GM21619 (cell line): Measurements from ENCODE around the gene PLA2G15.

Source experiments
- ATAC-seq: cut with Tn5 transposase; IDR thresholded peaks from one replicate; pipeline ENCODE4 v1.9.1; 2021; ENCODE audit not compliant: unreplicated experiment

PLA2G15 gene

GRCh38 chr16:68244903-68245853 is at the start of gene PLA2G15:
Gene PLA2G15 (plus strand): TSS chr16:68245373. CDS start chr16:68245427, 54 bp downstream.
- ATAC-seq, result peak; percentile 70

- no peak for ATAC-seq
These were observed 47.9 kb upstream of the PLA2G15 start for GRCh38 chr16:68197250-68197649.

- ATAC-seq, result no peak
These were observed 44.9 kb upstream of the PLA2G15 start for GRCh38 chr16:68200088-68200783.

GRCh38 chr16:68202091-68202519 is 43.1 kb upstream of the PLA2G15 start:
- no peak for ATAC-seq

- no peak for ATAC-seq
These were observed 38.9 kb upstream of the PLA2G15 start for GRCh38 chr16:68206245-68206644.

- ATAC-seq, result no peak
These were observed 30.4 kb upstream of the PLA2G15 start for GRCh38 chr16:68214726-68215125.

GRCh38 chr16:68215302-68215701 is 29.9 kb upstream of the PLA2G15 start:
- ATAC-seq, result no peak

- no peak for ATAC-seq
These were observed 28.9 kb upstream of the PLA2G15 start for GRCh38 chr16:68216240-68216639.

GRCh38 chr16:68217506-68217905 is 27.7 kb upstream of the PLA2G15 start:
- no peak for ATAC-seq

- ATAC-seq, result no peak
These were observed 25.3 kb upstream of the PLA2G15 start for GRCh38 chr16:68219725-68220351.

- ATAC-seq, result no peak
These were observed 22.1 kb upstream of the PLA2G15 start for GRCh38 chr16:68223072-68223471.

- ATAC-seq, result no peak
These were observed 19.1 kb upstream of the PLA2G15 start for GRCh38 chr16:68226116-68226515.

- ATAC-seq, result no peak
These were observed 17.9 kb upstream of the PLA2G15 start for GRCh38 chr16:68227183-68227793.

GRCh38 chr16:68227850-68228553 is 17.2 kb upstream of the PLA2G15 start:
- ATAC-seq, result no peak

- no peak for ATAC-seq
These were observed 16.5 kb upstream of the PLA2G15 start for GRCh38 chr16:68228652-68229051.

GRCh38 chr16:68229431-68230175 is 15.6 kb upstream of the PLA2G15 start:
- ATAC-seq, result no peak

GRCh38 chr16:68230176-68230571 is 15.0 kb upstream of the PLA2G15 start:
- no peak for ATAC-seq

GRCh38 chr16:68230956-68231355 is 14.2 kb upstream of the PLA2G15 start:
- no peak for ATAC-seq

- ATAC-seq, result no peak
These were observed 13.6 kb upstream of the PLA2G15 start for GRCh38 chr16:68231384-68232136.
